ENCODE data around the gene KDM2B.
A peak's percentile ranks its signal among the peaks of the same experiment; 100 is the strongest.

The KDM2B gene

GRCh38 chr12:121580959-121581685 is at the start of gene KDM2B:
Gene KDM2B, minus strand, starts transcription at chr12:121581023. Its CDS starts 112 bp downstream, at chr12:121580911.
- intact Hi-C loops (cut with micrococcal nuclease) = loop anchor here (5.0 kb wide), 1 partner anchor 46 kb away; the partner anchor contains the start of gene ORAI1
- Mint-ChIP-seq H3K27ac (peak within 1 kb of the TSS; percentile 98), H3K36me3 (ENCODE audit: low read depth) (peaks cover 2% of the 10 kb centered on the region), H3K27me3 (no peaks in the 10 kb centered on the region), H3K4me1 (ENCODE audit: low read depth) (peaks cover 47% of the 10 kb centered on the region), H3K9me3 (no peaks in the 10 kb centered on the region), H3K4me3 (peak within 1 kb of the TSS; percentile 86)

DNA sequence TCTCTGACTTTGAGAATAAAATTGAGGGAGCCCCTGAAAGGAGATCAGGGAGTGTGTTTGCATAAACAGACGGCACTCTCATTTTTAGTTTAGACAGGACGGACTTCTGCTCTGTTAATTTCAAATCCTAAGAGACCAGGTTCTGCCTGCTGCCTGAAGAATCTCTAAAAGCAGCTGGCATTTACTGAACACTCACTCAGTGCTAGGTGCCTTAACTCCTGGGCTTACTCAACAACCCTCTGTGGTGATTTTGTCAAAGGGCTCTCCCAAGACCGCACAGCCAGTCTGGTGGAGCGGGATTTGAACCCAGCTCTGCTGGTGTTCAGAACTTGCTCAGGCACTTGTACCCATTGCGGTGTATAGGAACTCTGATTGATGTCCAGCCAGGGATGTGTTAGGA is 47.7 kb upstream of the KDM2B start:
- H3K27me3 Mint-ChIP-seq = no peaks in the 10 kb centered on the region
- peaks cover 72% of the 10 kb centered on the region for H3K4me1 Mint-ChIP-seq (ENCODE audit: low read depth)
- peak overlapping the region; percentile 89 for H3K27ac Mint-ChIP-seq
- H3K4me3 Mint-ChIP-seq = peak overlapping the region; percentile 94
- no peaks in the 10 kb centered on the region for H3K9me3 Mint-ChIP-seq
- peaks cover 53% of the 10 kb centered on the region for H3K36me3 Mint-ChIP-seq (ENCODE audit: low read depth)
- intact Hi-C loops (cut with micrococcal nuclease) = loop anchor here (5.0 kb wide), 3 partner anchors 34 to 54 kb away; partner anchors contain the start of gene KDM2B

- H3K27me3 Mint-ChIP-seq = no peaks in the 10 kb centered on the region
- H3K9me3 Mint-ChIP-seq = no peaks in the 10 kb centered on the region
- peak overlapping the region; percentile 94 for H3K4me3 Mint-ChIP-seq
- peak overlapping the region; percentile 89 for H3K27ac Mint-ChIP-seq
- peaks cover 69% of the 10 kb centered on the region for H3K4me1 Mint-ChIP-seq (ENCODE audit: low read depth)
- intact Hi-C loops (cut with micrococcal nuclease) = loop anchor here (5.0 kb wide), 3 partner anchors 34 to 54 kb away; partner anchors contain the start of gene KDM2B
- peaks cover 49% of the 10 kb centered on the region for H3K36me3 Mint-ChIP-seq (ENCODE audit: low read depth)
Observed at GRCh38 chr12:121628037-121628436, 47.2 kb upstream of the KDM2B start.

DNA sequence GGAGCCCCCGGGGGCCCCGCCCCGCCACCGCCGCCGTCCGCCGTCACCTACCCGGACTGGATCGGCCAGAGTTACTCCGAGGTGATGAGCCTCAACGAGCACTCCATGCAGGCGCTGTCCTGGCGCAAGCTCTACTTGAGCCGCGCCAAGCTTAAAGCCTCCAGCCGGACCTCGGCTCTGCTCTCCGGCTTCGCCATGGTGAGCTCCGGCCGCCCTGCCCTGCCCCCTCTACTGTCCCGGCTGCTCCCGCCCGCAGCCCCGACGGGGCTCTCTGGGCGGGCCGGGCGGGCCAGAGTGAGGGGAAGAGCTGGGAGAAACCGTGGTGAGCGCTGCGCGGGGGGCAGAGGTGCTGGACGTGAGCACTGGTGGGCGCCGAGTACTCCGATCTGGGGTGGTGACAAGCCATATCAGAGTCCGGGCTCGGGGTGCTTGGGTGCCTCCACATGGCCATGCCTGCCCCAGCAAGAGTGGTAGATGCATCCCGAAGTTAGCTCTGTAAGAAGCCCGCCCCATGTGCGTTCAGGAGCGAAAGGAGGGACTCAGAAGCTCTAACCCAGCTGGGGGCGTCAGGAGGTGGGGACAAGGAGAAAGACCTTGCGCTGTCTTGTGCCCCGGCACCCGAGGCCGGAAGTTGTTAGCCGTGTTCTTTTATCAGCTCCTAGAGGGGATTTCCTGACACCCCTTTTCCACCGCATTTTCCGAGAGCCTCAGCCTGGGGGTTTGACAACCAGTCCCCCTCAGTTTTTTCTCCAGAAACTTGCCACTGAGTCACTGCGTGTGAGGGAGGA is 46.2 kb upstream of the KDM2B start:
- intact Hi-C loops (cut with micrococcal nuclease) = loop anchor here (2.0 to 5.0 kb wide), 4 partner anchors 35 to 74 kb away; partner anchors contain the start of gene KDM2B
- Mint-ChIP-seq H3K27ac (peak overlapping the region; percentile 89), H3K4me1 (ENCODE audit: low read depth) (peaks cover 61% of the 10 kb centered on the region)

DNA sequence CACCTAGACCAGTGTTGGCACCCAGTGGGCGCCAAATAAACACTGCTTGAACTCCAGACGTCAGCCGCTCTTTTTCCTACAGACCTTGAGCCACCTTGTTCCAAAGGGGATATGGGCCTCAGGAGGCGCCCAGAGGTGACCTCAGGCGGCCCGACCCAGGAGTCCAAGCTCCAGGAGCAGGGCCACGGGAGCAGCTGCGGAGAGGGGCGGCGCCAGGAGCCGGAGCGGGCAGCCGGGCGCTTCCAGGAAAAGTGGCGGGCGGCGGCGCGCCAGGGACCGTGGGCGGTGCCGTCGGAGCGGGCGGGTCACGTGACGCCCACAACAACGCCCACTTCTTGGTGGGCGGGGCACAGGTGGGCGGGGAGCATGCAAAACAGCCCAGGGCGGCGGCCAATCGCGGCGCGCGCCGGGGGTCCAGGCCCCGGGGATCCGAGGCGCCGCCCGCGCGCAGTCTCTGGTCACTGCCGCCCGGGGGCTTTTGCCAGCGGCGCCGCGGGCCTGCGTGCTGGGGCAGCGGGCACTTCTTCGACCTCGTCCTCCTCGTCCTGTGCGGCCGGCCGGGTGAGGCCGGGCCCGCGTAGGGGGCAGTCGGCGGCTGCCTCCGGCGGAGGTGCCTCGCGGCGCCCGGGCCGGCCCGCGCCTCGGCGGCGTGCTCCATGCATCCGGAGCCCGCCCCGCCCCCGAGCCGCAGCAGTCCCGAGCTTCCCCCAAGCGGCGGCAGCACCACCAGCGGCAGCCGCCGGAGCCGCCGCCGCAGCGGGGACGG is 45.4 kb upstream of the KDM2B start, which contains the start of gene ORAI1:
ORAI1 (plus strand) TSS at position 444 of the 766 bp plus-strand sequence.
- Mint-ChIP-seq H3K36me3 (ENCODE audit: low read depth) (peaks cover 32% of the 10 kb centered on the region), H3K27ac (peak within 1 kb of the TSS; percentile 89), H3K9me3 (no peaks in the 10 kb centered on the region), H3K4me3 (peak within 1 kb of the TSS; percentile 94), H3K4me1 (ENCODE audit: low read depth) (peaks cover 53% of the 10 kb centered on the region), H3K27me3 (no peaks in the 10 kb centered on the region)
- intact Hi-C loops (cut with micrococcal nuclease) = loop anchor here (2.0 to 5.0 kb wide), 4 partner anchors 36 to 73 kb away; partner anchors contain the start of gene KDM2B

More for the DNA sequence above, 46.2 kb upstream of the KDM2B start:
- Mint-ChIP-seq H3K4me3 (peak overlapping the region; percentile 94), H3K27me3 (no peaks in the 10 kb centered on the region), H3K9me3 (no peaks in the 10 kb centered on the region), H3K36me3 (ENCODE audit: low read depth) (peaks cover 40% of the 10 kb centered on the region)

DNA sequence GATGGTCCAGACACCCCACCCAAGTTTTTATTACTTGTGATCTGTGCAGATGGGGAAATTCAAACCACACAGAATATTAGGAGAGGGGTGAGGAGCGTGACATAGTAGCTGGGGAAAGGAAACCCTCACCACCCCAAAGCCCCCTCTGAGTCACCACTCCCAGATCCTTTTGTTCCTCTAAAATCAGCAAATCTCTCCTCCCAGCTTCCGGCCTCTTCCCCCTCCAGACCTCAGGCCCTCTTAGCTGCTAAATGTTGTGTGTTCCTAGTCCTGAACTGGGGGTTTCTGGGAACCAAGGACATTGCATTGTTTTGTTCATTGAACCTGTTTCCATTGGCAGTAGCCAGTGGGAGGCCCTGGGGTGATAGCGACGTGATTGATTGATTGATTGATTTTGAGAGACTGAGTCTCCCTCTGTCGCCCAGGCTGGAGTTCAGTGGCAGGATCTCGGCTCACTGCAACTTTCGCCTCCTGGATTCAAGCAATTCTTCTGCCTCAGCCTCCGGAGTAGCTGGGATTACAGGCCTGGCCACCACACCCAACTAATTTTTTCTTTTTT is 39.6 kb upstream of the KDM2B start:
- H3K36me3 Mint-ChIP-seq (ENCODE audit: low read depth) = no peaks in the 10 kb centered on the region
- intact Hi-C loops (cut with micrococcal nuclease) = no loop called here
- H3K4me3 Mint-ChIP-seq = peak overlapping the region; percentile 18
- peaks cover 38% of the 10 kb centered on the region for H3K4me1 Mint-ChIP-seq (ENCODE audit: low read depth)
- H3K9me3 Mint-ChIP-seq = no peaks in the 10 kb centered on the region
- H3K27ac Mint-ChIP-seq = peak overlapping the region; percentile 76
- H3K27me3 Mint-ChIP-seq = no peaks in the 10 kb centered on the region

DNA sequence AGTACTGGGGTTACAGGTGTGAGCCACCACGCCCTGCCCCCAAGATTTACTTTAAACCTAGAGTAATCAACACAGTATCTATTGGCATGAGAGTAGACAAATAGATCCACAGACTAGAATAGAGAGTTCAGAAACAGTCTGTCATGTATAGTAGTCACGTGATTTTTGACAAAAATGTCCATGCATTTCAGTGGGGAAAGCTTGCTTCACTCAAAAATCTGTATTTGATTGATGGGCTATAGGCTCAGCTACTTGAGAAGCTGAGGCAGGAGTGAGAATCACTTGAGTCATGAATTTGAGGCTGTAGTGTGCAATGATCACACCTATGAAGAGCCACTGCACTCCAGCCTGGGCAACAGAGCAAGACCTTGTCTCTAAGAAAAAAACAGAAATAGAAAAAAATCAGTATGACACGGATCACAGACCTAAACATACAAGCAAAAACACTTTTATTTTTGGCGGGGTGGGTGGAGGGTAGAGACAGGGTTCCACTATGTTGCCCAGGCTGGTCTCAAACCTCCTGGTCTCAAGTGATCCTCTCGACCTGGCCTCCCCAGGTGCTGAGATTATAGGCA is 37.9 kb upstream of the KDM2B start:
- Mint-ChIP-seq H3K9me3 (peaks cover 9% of the 10 kb centered on the region), H3K4me3 (no peak overlapping the region), H3K27ac (no peak overlapping the region), H3K36me3 (ENCODE audit: low read depth) (no peaks in the 10 kb centered on the region), H3K4me1 (ENCODE audit: low read depth) (peaks cover 41% of the 10 kb centered on the region), H3K27me3 (no peaks in the 10 kb centered on the region)
- intact Hi-C loops (cut with micrococcal nuclease) = no loop called here

DNA sequence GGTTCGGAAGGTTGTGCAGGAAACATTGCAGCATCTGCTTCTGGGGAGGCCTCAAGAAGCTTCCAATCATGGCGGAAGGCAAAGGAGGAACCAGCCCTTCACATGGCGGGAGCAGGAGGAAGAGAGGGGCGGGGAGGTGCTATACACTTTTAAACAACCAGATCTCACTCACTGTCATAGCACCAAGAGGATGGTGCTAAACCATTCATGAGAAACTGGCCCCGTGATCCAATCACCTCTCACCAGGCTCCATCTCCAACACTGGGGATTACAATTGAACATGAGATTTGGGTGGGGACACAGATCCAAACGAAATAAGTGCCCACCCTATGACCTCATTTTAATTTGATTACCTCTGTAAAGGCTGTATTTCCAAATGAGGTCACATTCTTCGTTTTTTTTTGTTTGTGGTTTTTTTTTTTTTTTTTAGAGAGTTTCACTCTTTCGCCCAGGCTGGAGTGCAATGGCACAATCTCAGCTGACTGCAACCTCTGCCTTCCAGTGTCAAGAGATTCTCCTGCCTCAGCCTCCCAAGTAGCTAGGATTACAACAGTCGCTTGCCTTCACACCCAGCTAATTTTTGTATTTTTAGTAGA is 34.1 kb upstream of the KDM2B start:
- H3K4me3 Mint-ChIP-seq = no peak overlapping the region
- H3K4me1 Mint-ChIP-seq (ENCODE audit: low read depth) = peaks cover 44% of the 10 kb centered on the region
- peaks cover 9% of the 10 kb centered on the region for H3K9me3 Mint-ChIP-seq
- H3K36me3 Mint-ChIP-seq (ENCODE audit: low read depth) = no peaks in the 10 kb centered on the region
- H3K27me3 Mint-ChIP-seq = peaks cover 11% of the 10 kb centered on the region
- intact Hi-C loops (cut with micrococcal nuclease) = no loop called here
- peak overlapping the region; percentile 16 for H3K27ac Mint-ChIP-seq

DNA sequence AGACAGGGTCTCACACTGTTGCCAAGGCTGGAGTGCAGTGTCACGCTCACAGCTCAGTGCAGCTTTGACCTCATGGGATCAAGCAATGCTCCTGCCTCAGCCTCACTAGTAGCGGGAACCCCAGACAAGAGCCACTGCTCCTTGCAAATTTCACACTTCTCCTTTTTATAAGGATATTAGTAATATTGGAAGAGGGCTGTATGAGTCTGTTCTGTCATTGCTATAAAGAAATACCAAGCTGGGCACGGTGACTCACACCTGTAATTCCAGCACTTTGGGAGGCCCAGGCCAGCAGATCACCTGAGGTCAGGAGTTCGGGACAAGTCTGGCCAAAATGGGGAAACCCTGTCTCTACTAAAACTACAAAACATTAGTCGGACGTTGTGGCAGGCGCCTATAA is 32.6 kb upstream of the KDM2B start:
- intact Hi-C loops (cut with micrococcal nuclease) = no loop called here
- Mint-ChIP-seq H3K4me1 (ENCODE audit: low read depth) (peaks cover 37% of the 10 kb centered on the region), H3K9me3 (peaks cover 9% of the 10 kb centered on the region), H3K27ac (peak overlapping the region; percentile 68), H3K36me3 (ENCODE audit: low read depth) (no peaks in the 10 kb centered on the region), H3K4me3 (no peak overlapping the region), H3K27me3 (peaks cover 17% of the 10 kb centered on the region)

DNA sequence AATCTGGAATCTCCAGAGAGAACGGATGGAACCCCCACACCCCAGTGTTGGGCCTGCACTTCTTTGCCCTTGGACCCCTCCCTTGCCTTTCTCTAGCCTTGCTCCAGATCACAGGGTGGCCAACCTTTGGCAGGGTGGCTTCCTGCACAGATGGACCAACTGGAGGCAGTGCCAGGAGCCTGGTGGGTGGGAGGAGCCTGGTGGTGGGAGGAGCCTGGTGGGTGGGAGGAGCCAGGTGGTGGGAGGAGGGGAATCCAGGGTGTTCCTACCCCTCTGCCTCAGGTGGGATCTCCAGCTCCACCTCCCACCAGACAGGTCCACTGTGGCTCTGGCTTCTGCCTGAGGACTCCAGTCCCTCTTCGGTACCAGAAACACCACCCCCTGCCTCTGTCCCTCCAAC is 30.5 kb upstream of the KDM2B start:
- Mint-ChIP-seq H3K9me3 (peaks cover 9% of the 10 kb centered on the region), H3K4me3 (no peak overlapping the region), H3K36me3 (ENCODE audit: low read depth) (no peaks in the 10 kb centered on the region), H3K27me3 (peaks cover 19% of the 10 kb centered on the region), H3K4me1 (ENCODE audit: low read depth) (peaks cover 36% of the 10 kb centered on the region), H3K27ac (peak overlapping the region; percentile 57)
- intact Hi-C loops (cut with micrococcal nuclease) = no loop called here

- Mint-ChIP-seq H3K27ac (peak overlapping the region; percentile 57), H3K27me3 (peaks cover 19% of the 10 kb centered on the region), H3K36me3 (ENCODE audit: low read depth) (no peaks in the 10 kb centered on the region), H3K9me3 (peaks cover 9% of the 10 kb centered on the region), H3K4me1 (ENCODE audit: low read depth) (peaks cover 28% of the 10 kb centered on the region), H3K4me3 (no peak overlapping the region)
- intact Hi-C loops (cut with micrococcal nuclease) = no loop called here
Observed at GRCh38 chr12:121610239-121611149, 29.7 kb upstream of the KDM2B start.

DNA sequence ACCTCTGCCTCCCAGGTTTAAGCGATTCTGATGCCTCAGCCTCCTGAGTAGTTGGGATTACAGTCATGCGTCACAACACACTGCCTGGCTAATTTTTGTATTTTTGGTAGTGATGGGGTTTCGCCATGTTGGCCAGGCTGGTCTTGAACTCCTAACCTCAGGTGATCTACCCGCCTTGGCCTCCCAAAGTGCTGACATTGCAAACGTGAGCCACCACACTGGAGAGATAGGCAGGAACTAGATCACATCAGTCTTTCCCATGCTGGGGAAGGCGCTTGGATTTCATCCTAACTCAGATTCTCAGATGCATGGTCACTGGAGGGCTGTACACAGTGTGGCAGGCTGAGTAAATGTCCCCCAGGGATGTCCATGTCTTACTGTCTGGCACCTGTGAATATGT is 27.5 kb upstream of the KDM2B start:
- Mint-ChIP-seq H3K27ac (peak overlapping the region; percentile 7), H3K4me1 (ENCODE audit: low read depth) (peaks cover 13% of the 10 kb centered on the region), H3K9me3 (no peaks in the 10 kb centered on the region), H3K36me3 (ENCODE audit: low read depth) (no peaks in the 10 kb centered on the region), H3K27me3 (peaks cover 19% of the 10 kb centered on the region), H3K4me3 (no peak overlapping the region)
- intact Hi-C loops (cut with micrococcal nuclease) = no loop called here
